NCI-H2029 (cell line): ENCODE results near the gene LIFR.

Source experiments
- DNase-seq: peaks from one replicate; lab custom pipeline; 2025; lab: John Stamatoyannopoulos, UW

Gene LIFR

GRCh38 chr5:38441453-38442246 lies 114.8 kb downstream of the LIFR start:
- DNase-seq = peak; percentile 90

GRCh38 chr5:38438757-38439156 lies 117.7 kb downstream of the LIFR start:
- DNase-seq = no peak

GRCh38 chr5:38434966-38435705 lies 121.3 kb downstream of the LIFR start:
- no peak for DNase-seq

GRCh38 chr5:38433160-38433861 lies 123.1 kb downstream of the LIFR start:
- no peak for DNase-seq

GRCh38 chr5:38431242-38431853 lies 125.1 kb downstream of the LIFR start:
- no peak for DNase-seq

GRCh38 chr5:38426986-38427950 lies 129.2 kb downstream of the LIFR start:
- no peak for DNase-seq

GRCh38 chr5:38426490-38426889 lies 130.0 kb downstream of the LIFR start:
- no peak for DNase-seq
